NCI-H226 (cell line): ENCODE results near the gene GBX2.
"Not testable (repeated sequence)": the region's sequence is repeated elsewhere in the genome, so short reads cannot be mapped to it uniquely, and the experiment has no call there.

Source experiments
- DNase-seq: peaks from one replicate; pipeline ENCODE4 v3.0.0-alpha.2; 2015

The GBX2 gene

GRCh38 chr2:236155406-236155805 lies 12.8 kb downstream of the GBX2 start:
- DNase-seq, result no peak

- no peak for DNase-seq
These were observed 21.8 kb downstream of the GBX2 start for GRCh38 chr2:236146436-236146835.

GRCh38 chr2:236143811-236144210 lies 24.4 kb downstream of the GBX2 start:
- no peak for DNase-seq

- not testable (repeated sequence) for DNase-seq
These were observed 26.6 kb downstream of the GBX2 start for GRCh38 chr2:236141616-236142015.

- no peak for DNase-seq
These were observed 31.1 kb downstream of the GBX2 start for GRCh38 chr2:236137066-236137465.

GRCh38 chr2:236136538-236136937 lies 31.6 kb downstream of the GBX2 start:
- no peak for DNase-seq

- DNase-seq, result no peak
These were observed 34.7 kb downstream of the GBX2 start for GRCh38 chr2:236133410-236134012.

- DNase-seq, result no peak
These were observed 37.0 kb downstream of the GBX2 start for GRCh38 chr2:236131073-236131692.

GRCh38 chr2:236130349-236130998 lies 37.7 kb downstream of the GBX2 start:
- DNase-seq, result no peak

GRCh38 chr2:236129935-236130334 lies 38.3 kb downstream of the GBX2 start:
- DNase-seq, result no peak

GRCh38 chr2:236128321-236128720 lies 39.9 kb downstream of the GBX2 start:
- no peak for DNase-seq

- DNase-seq, result no peak
These were observed 41.2 kb downstream of the GBX2 start for GRCh38 chr2:236127010-236127409.

- no peak for DNase-seq
These were observed 42.6 kb downstream of the GBX2 start for GRCh38 chr2:236125541-236125940.

GRCh38 chr2:236124182-236124893 lies 43.8 kb downstream of the GBX2 start:
- DNase-seq, result no peak

GRCh38 chr2:236123716-236124115 lies 44.5 kb downstream of the GBX2 start:
- DNase-seq, result no peak

- no peak for DNase-seq
These were observed 46.0 kb downstream of the GBX2 start for GRCh38 chr2:236122236-236122635.

GRCh38 chr2:236121546-236121945 lies 46.6 kb downstream of the GBX2 start:
- peak; percentile 10 for DNase-seq

GRCh38 chr2:236120829-236121228 lies 47.4 kb downstream of the GBX2 start:
- no peak for DNase-seq

- no peak for DNase-seq
These were observed 48.0 kb downstream of the GBX2 start for GRCh38 chr2:236120141-236120601.

- DNase-seq, result no peak
These were observed 48.7 kb downstream of the GBX2 start for GRCh38 chr2:236119476-236119875.

GRCh38 chr2:236119003-236119402 lies 49.2 kb downstream of the GBX2 start:
- no peak for DNase-seq

GRCh38 chr2:236117861-236118269 lies 50.3 kb downstream of the GBX2 start:
- no peak for DNase-seq

- no peak for DNase-seq
These were observed 50.8 kb downstream of the GBX2 start for GRCh38 chr2:236117401-236117800.
